NT2/D1 (cell line): ENCODE results near the gene LHFPL5.

Experiments used
- YY1 ChIP-seq: IDR thresholded peaks from 2 replicates; pipeline ENCODE4 v1.6.1; 2011; ENCODE audit not compliant: insufficient read length, insufficient read depth
- ZNF274 ChIP-seq: IDR thresholded peaks from 2 replicates; pipeline ENCODE4 v1.6.1; 2011; ENCODE audit warnings: mild to moderate bottlenecking, low read depth, low read length

GRCh38 chr6:35801148-35801547 lies 4.0 kb upstream of the LHFPL5 start:
- no peak for TF ChIP-seq ZNF274
- no peak for TF ChIP-seq YY1
